ENCODE data around the gene ZNF582.

Gene ZNF582

DNA sequence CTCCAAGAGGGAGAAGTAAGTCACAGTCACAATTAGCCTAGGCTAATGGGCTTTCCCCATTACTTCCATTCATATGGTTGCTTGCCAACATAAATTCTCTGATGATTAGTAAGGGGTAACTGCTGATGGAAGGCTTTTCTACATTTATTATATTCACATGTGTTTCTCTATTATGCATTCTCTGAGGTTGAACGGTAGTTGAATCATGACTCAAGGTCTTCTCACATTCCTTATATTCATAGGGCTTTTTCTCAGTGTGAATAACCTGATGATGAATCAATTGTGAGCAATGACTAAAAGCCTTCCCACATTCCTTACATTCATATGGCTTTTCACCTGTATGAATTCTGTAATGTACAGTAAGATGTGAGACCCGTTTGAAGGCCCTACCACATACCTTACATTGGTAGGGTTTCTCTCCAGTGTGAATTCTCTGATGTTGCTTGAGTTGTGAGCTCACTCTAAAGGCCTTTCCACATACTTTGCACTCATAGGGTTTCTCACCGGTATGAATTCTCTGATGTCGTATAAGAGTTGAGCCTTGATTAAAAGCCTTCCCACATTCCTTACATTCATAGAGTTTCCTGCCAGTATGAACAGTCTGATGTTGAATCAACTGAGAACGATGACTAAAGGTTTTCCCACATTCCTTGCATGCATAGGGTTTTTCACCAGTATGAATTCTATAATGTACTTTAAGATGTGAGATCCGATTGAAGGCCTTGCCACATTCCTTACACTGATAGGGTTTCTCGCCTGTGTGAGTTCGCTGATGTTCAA is 9.3 kb downstream of the ZNF582 start:
- TF ChIP-seq, protein P1, sequence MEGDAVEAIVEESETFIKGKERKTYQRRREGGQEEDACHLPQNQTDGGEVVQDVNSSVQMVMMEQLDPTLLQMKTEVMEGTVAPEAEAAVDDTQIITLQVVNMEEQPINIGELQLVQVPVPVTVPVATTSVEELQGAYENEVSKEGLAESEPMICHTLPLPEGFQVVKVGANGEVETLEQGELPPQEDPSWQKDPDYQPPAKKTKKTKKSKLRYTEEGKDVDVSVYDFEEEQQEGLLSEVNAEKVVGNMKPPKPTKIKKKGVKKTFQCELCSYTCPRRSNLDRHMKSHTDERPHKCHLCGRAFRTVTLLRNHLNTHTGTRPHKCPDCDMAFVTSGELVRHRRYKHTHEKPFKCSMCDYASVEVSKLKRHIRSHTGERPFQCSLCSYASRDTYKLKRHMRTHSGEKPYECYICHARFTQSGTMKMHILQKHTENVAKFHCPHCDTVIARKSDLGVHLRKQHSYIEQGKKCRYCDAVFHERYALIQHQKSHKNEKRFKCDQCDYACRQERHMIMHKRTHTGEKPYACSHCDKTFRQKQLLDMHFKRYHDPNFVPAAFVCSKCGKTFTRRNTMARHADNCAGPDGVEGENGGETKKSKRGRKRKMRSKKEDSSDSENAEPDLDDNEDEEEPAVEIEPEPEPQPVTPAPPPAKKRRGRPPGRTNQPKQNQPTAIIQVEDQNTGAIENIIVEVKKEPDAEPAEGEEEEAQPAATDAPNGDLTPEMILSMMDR (IDR thresholded peaks at IDR 0.05; ENCODE audit: low read depth, low read length), result no peak
- H3K9me3 ChIP-seq, result peaks cover 2% of the 10 kb centered on the region
- H3K4me1 ChIP-seq, result no peaks in the 10 kb centered on the region
- H3K4me3 ChIP-seq (ENCODE audit: low read depth, low read length), result no peak overlapping the region
- peaks cover under 1% of the 10 kb centered on the region for H3K36me3 ChIP-seq
- H3K27me3 ChIP-seq, result no peaks in the 10 kb centered on the region
- no peak for DNase-seq

DNA sequence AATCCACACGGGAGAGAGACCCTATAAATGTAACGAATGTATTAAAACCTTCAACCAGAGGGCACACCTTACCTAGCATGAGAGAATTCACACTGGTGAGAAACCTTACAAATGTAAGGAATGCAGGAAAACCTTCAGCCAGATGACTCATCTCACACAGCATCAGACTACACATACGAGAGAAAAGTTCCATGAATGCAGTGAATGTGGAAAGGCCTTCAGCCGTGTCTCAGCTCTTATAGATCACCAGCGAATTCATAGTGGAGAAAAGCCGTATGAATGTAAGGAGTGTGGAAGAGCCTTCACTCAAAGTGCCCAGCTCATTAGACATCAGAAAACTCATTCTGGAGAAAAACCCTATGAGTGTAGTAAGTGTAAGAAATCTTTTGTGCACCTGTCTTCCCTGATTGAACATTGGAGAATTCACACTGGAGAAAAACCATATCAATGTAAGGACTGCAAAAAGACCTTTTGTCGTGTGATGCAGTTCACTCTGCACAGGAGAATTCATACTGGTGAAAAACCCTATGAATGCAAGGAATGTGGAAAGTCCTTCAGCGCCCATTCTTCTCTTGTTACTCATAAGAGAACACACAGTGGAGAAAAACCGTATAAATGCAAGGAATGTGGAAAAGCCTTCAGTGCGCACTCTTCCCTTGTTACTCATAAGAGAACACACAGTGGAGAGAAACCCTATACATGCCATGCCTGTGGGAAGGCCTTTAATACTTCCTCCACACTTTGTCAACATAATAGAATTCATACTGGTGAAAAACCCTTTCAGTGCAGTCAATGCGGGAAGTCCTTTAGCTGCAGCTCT is 16.0 kb downstream of the ZNF582 start:
- H3K27me3 ChIP-seq, result no peaks in the 10 kb centered on the region
- H3K9me3 ChIP-seq, result peaks cover 6% of the 10 kb centered on the region
- no peak overlapping the region for H3K4me3 ChIP-seq (ENCODE audit: low read depth, low read length)
- peaks cover 62% of the 10 kb centered on the region for H3K36me3 ChIP-seq
- no peak for DNase-seq
- TF ChIP-seq, protein P1 (IDR thresholded peaks at IDR 0.05; ENCODE audit: low read depth, low read length), result no peak
- H3K4me1 ChIP-seq, result no peaks in the 10 kb centered on the region

GRCh38 chr19:56372281-56372680 is 21.1 kb downstream of the ZNF582 start:
- Histone ChIP-seq H3K27me3 (no peaks in the 10 kb centered on the region), H3K36me3 (peaks cover 66% of the 10 kb centered on the region), H3K9me3 (peaks cover 2% of the 10 kb centered on the region; the same call in 1 of the 2 replicates), H3K4me3 (ENCODE audit: low read depth, low read length) (no peak overlapping the region), H3K4me1 (0 out of 2 replicates have a peak, but pooled peaks cover 2% of the 10 kb centered on the region)
- TF ChIP-seq, protein P1 (IDR thresholded peaks at IDR 0.05; ENCODE audit: low read depth, low read length), result no peak
- no peak for DNase-seq

DNA sequence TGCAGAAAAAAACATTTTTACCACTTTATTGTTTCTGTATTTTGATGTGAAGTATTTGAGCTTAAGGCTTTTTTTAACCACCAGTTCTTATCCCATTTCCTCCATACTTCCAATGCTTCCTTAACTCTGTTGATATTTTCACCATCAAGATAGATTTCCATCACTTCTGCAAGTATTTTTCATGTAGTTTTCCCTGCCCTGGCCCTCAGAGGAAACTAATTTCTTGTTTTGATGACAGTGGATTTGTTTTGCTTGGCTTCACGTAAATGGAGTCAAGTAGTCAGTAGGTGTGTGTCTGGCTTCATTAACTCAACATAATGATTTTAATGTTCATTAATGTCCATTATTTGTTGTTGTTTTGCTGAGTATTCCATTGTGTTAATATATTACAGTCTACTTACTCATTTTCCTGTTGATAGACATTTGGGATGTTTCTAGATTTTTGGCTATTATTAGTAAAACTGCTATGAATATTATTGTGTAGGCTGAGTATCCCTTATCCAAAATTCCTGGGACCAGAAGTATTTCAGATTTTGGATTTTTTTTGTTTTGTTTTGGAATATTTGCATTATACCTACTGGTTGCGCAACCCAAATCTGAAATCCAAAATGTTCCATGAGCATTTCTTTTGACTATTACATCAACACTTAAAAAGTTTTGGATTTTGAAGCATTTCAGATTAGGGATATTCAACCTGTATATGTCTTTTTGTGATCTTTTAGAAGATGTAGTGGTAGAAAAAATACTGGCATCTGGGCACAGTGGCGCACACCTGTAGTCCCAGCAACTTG is 23.3 kb downstream of the ZNF582 start:
- 0 out of 2 replicates have a peak, but pooled peaks cover 2% of the 10 kb centered on the region for H3K4me1 ChIP-seq
- peaks cover 49% of the 10 kb centered on the region for H3K36me3 ChIP-seq
- no peaks in the 10 kb centered on the region for H3K9me3 ChIP-seq
- TF ChIP-seq, protein P1 (IDR thresholded peaks at IDR 0.05; ENCODE audit: low read depth, low read length), result no peak
- no peaks in the 10 kb centered on the region for H3K27me3 ChIP-seq
- DNase-seq, result no peak
- H3K4me3 ChIP-seq (ENCODE audit: low read depth, low read length), result no peak overlapping the region

DNA sequence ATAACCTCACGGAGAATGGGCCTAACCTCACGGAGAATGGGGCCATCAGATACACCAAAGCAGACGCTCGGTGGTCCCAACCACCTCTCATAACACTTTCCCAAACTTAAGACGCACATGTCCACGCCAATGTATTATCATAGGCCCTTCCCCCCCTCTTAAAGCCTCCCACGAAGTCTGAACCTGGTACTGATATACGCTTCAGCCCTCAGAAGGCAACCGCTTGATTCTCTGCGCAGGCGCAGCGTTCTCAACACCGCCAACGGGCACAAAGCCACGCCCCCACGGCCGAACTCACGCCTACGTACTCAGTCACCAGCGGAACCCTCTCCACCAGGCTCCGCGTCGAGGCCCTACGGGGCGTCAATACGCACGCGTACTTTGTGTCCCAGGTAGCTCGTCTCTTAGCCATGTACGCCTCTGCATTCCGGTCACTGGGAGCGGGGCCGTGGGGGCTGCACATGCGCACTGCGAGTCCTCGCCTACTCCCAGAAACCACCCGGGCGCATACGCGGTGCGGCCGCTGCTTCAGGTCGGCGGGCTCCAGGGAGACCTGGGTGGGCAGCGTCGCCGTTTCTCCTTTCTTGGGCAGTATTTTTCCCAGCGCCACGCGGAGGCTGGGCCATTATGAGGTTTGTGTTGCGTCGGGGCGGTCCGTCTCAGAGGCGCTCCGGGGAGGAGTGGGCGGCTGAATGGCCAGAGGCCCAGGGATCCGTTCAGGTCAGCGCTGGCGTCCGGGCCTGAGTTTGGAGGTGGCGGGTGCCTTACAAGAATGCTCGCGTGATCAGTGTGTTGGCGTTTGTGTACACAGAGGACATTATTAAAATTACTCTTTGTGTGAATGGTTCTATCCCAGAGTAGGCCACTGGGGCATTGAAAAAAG is 25.3 kb downstream of the ZNF582 start:
- Histone ChIP-seq H3K4me1 (0 out of 2 replicates have a peak, but pooled peaks cover 2% of the 10 kb centered on the region), H3K27me3 (no peaks in the 10 kb centered on the region), H3K9me3 (no peaks in the 10 kb centered on the region), H3K36me3 (peaks cover 29% of the 10 kb centered on the region), H3K4me3 (ENCODE audit: low read depth, low read length) (peak overlapping the region; percentile 85)
- DNase-seq, result peak; percentile 97
- TF ChIP-seq, protein P1 (IDR thresholded peaks at IDR 0.05; ENCODE audit: low read depth, low read length), result no peak; the same call in 1 of the 2 replicates
